CD4-positive, alpha-beta memory T cell (primary cell): Measurements from ENCODE around the gene UGT1A7. TPM values are rescaled to one million over a fixed set of nuclear protein-coding genes. Genes with fewer than 3 reads are reported as not detected.

Experiments used
- CTCF ChIA-PET: fragments of 350-600 bp; sonication (Branson Sonifier 250); formaldehyde crosslinking; loops from one replicate; lab custom pipeline; 2021; ENCODE audit warnings: inconsistent platforms; ENCODE audit not compliant: partially characterized antibody; lab: Charles Lee
- POLR2A ChIA-PET: fragments of 350-600 bp; sonication (Branson Sonifier 250); formaldehyde crosslinking; loops from one replicate; lab custom pipeline; 2021; ENCODE audit not compliant: partially characterized antibody; lab: Charles Lee
- DNase-seq, 5 donors: peaks; one replicate each; pipeline versions ENCODE4 v3.0.0 to v3.0.0-alpha.2; 2020 to 2022; ENCODE audit warnings: mixed read lengths in 1 of 5
- H3K27ac ChIP-seq: one replicate; pipeline ENCODE4 v1.7.0; 2013; ENCODE audit warnings: low read depth, low read length
- H3K27me3 ChIP-seq: 2 replicates; pipeline ENCODE4 v1.7.0; 2013; ENCODE audit warnings: mild to moderate bottlenecking, low read length, moderate library complexity; ENCODE audit not compliant: insufficient read depth
- H3K36me3 ChIP-seq: 2 replicates; pipeline ENCODE4 v1.7.0; 2013; ENCODE audit warnings: mild to moderate bottlenecking, low read length, moderate library complexity; ENCODE audit not compliant: insufficient read depth
- H3K4me1 ChIP-seq: 2 replicates; pipeline ENCODE4 v1.7.0; 2013; ENCODE audit warnings: mild to moderate bottlenecking, low read length, moderate library complexity; ENCODE audit not compliant: insufficient read depth
- H3K4me3 ChIP-seq, 2 donors: one replicate each; pipeline ENCODE4 v1.7.0; 2013; ENCODE audit warnings: low read length in 2 of 2, mild to moderate bottlenecking in 1 of 2
- H3K9me3 ChIP-seq, 2 donors: one replicate each; pipeline ENCODE4 v1.7.0; 2013; ENCODE audit warnings: low read length in 2 of 2, control low read depth in 1 of 2; ENCODE audit not compliant: control insufficient read depth in 1 of 2
- H3K27ac Mint-ChIP-seq, 7 donors: one replicate each; pipeline ENCODE4 v1.8.0; 2020 to 2021; ENCODE audit warnings: mixed read lengths in 7 of 7, mild to moderate bottlenecking in 6 of 7, inconsistent platforms in 3 of 7, moderate library complexity in 3 of 7
- H3K27me3 Mint-ChIP-seq, 2 donors: one replicate each; pipeline ENCODE4 v1.8.0; 2020 to 2021; ENCODE audit warnings: mixed read lengths in 2 of 2
- H3K36me3 Mint-ChIP-seq, 2 donors: one replicate each; pipeline ENCODE4 v1.8.0; 2020 to 2021; ENCODE audit warnings: mixed read lengths in 2 of 2, inconsistent platforms in 1 of 2, mild to moderate bottlenecking in 1 of 2
- H3K4me1 Mint-ChIP-seq, 4 donors: one replicate each; pipeline ENCODE4 v1.8.0; 2020 to 2021; ENCODE audit warnings: mixed read lengths in 4 of 4, mild to moderate bottlenecking in 1 of 4
- H3K4me3 Mint-ChIP-seq, 8 donors: one replicate each; pipeline ENCODE4 v1.8.0; 2020 to 2021; ENCODE audit warnings: mixed read lengths in 8 of 8, mild to moderate bottlenecking in 7 of 8, moderate library complexity in 6 of 8, inconsistent platforms in 3 of 8
- H3K9me3 Mint-ChIP-seq, 8 donors: one replicate each; pipeline ENCODE4 v1.8.0; 2020 to 2021; ENCODE audit warnings: mixed read lengths in 8 of 8, mild to moderate bottlenecking in 5 of 8, inconsistent platforms in 3 of 8, moderate library complexity in 1 of 8
- intact Hi-C: fragments of 100-400 bp; cut with micrococcal nuclease; formaldehyde crosslinking; loops from one replicate; pipeline ENCODE4 v1.15.1; 2023
- polyA plus RNA-seq, 2 donors: library from polyadenylated mRNA; unstranded; fragments of 300-500 nt; fragmentation: Illumina TruSeq; gene quantifications; one replicate each; pipeline ENCODE4 v1.2.3, GENCODE V29; 2021
- total RNA-seq, 2 experiments: library from RNA; stranded (reverse); gene quantifications; one replicate each; pipeline ENCODE4 v1.2.3, GENCODE V29; 2021

Gene UGT1A7
- total and polyA plus RNA-seq, 4 experiments from 2014 or later, result not detected

DNA sequence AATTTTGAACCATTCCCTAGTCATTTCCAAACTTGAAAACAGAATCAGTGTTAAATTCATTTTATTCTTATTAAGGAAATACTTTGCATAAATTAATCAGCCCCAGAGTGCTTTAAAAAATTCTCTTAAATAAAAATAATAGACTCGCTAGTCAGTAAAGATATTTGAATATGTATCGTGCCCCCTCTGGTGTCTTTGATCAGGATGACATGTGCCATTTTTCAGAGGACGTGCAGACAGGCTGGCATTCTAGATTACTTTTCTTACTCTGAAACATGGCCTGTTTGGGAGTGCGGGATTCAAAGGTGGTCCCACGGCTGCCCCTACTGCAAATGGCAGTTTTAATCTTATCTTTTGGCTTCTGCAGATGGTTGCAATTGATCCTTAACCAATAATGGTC is 90.9 kb downstream of the UGT1A7 start:
- Mint-ChIP-seq H3K27me3 (peaks cover 10 to 21% of the 10 kb centered on the region in 2 donors), H3K4me3 (no peak overlapping the region), H3K4me1 (no peaks in the 10 kb centered on the region), H3K9me3 (peaks cover 0 to 21% (median 10%) of the 10 kb centered on the region in 8 donors), H3K27ac (no peak overlapping the region), H3K36me3 (peaks cover 0 to 3% of the 10 kb centered on the region in 2 donors)
- H3K9me3 ChIP-seq, result no peaks in the 10 kb centered on the region
- intact Hi-C loops, result no loop called here
- no peaks in the 10 kb centered on the region for H3K36me3 ChIP-seq
- DNase-seq, result no peak
- H3K4me1 ChIP-seq, result no peaks in the 10 kb centered on the region
- H3K4me3 ChIP-seq, result no peak overlapping the region
- POLR2A ChIA-PET, result no interaction called here
- no peaks in the 10 kb centered on the region for H3K27me3 ChIP-seq
- CTCF ChIA-PET, result no interaction called here
- no peak overlapping the region for H3K27ac ChIP-seq

DNA sequence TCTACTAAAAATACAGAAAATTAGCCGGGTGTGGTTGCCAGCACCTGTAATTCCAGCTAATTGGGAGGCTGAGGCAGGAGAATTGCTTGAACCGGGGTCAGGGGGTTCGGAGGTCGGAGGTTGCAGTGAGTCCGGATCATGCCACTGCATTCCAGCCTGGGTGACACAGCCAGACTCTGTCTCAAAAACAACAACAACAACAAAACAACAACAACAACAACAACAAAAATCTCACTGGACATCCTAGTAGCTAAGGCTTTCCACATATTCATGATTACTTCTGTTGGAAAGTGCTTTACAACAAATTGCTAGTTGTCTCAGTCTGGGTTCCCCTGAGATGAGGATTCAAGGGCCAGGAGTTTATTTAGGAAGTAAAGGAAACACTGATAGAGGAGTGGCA is 92.2 kb downstream of the UGT1A7 start:
- intact Hi-C loops, result no loop called here
- Mint-ChIP-seq H3K27me3 (peaks cover 6 to 26% of the 10 kb centered on the region in 2 donors), H3K4me1 (no peaks in the 10 kb centered on the region), H3K36me3 (peaks cover 0 to 7% of the 10 kb centered on the region in 2 donors), H3K9me3 (peaks cover 0 to 25% (median 10%) of the 10 kb centered on the region in 8 donors), H3K27ac (no peak overlapping the region), H3K4me3 (no peak overlapping the region)
- H3K4me1 ChIP-seq, result no peaks in the 10 kb centered on the region
- no peaks in the 10 kb centered on the region for H3K9me3 ChIP-seq
- no peaks in the 10 kb centered on the region for H3K27me3 ChIP-seq
- DNase-seq, result no peak
- no peak overlapping the region for H3K4me3 ChIP-seq
- H3K36me3 ChIP-seq, result no peaks in the 10 kb centered on the region
- ChIA-PET CTCF (no interaction called here), POLR2A (no interaction called here)
- no peak overlapping the region for H3K27ac ChIP-seq

DNA sequence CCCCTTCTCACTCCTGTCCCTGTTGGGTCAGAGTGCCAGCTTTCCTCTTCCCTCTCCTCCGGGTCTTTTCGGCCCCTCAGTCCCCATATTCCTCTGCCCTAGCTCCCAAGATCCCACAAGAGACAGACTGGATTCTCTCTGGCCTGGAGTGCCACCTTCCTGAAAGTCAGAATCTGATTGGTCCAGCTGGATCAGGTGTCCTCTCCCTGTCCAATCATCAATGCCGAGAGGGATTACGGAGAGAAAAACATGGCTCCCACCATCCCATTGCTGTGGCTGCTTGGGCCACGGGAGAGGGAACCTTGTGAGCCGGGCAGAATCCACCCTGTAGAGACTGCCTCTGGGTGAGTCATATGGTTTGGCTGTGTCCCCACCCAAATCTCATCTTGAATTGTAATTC is 93.7 kb downstream of the UGT1A7 start:
- no peak overlapping the region for H3K27ac Mint-ChIP-seq
- H3K9me3 Mint-ChIP-seq, result peaks cover 0 to 25% (median 10%) of the 10 kb centered on the region in 8 donors
- H3K27me3 Mint-ChIP-seq, result peaks cover 9 to 27% of the 10 kb centered on the region in 2 donors
- Histone ChIP-seq H3K27ac (no peak overlapping the region), H3K4me3 (no peak overlapping the region), H3K36me3 (no peaks in the 10 kb centered on the region), H3K9me3 (no peaks in the 10 kb centered on the region), H3K4me1 (no peaks in the 10 kb centered on the region), H3K27me3 (no peaks in the 10 kb centered on the region)
- intact Hi-C loops, result no loop called here
- H3K4me3 Mint-ChIP-seq, result no peak overlapping the region
- CTCF ChIA-PET, result no interaction called here
- POLR2A ChIA-PET, result no interaction called here
- peaks cover 0 to 7% of the 10 kb centered on the region in 2 donors for H3K36me3 Mint-ChIP-seq
- no peaks in the 10 kb centered on the region for H3K4me1 Mint-ChIP-seq
- no peak for DNase-seq

DNA sequence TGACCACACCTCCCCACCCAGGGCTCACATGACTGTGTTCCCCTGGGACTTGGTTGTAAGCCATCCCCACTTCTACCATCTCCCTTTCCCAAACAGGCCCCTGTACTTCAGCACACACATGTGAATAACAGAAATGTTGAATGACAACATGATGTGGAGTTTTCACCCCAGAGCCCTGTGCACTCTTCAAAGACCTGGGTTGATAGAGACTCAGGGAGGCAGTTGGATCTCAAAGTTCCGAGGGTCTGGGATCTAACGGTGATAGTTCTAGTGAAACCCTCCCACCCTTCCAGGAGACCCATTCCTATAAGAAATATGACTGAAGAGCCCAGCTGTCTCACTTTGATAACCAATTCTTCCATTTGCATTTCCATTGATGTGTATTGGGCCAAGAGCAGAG is 96.3 kb downstream of the UGT1A7 start, which contains the start of gene MROH2A:
TSS of gene MROH2A (plus strand) at position 301 of the 400 bp plus-strand sequence. CDS start 1,029 bp downstream, outside the sequence.
- Histone ChIP-seq H3K4me3 (no peak within 1 kb of the TSS), H3K4me1 (no peaks in the 10 kb centered on the region), H3K36me3 (no peaks in the 10 kb centered on the region), H3K27me3 (no peaks in the 10 kb centered on the region), H3K9me3 (no peaks in the 10 kb centered on the region), H3K27ac (no peak within 1 kb of the TSS)
- Mint-ChIP-seq H3K4me1 (peaks cover 0 to 2% (median 0%) of the 10 kb centered on the region in 4 donors), H3K9me3 (peaks cover 3 to 31% (median 10%) of the 10 kb centered on the region in 8 donors), H3K4me3 (no peak within 1 kb of the TSS), H3K27ac (no peak within 1 kb of the TSS), H3K27me3 (peaks cover 13 to 24% of the 10 kb centered on the region in 2 donors), H3K36me3 (peaks cover 0 to 7% of the 10 kb centered on the region in 2 donors)
- ChIA-PET CTCF (no interaction called here), POLR2A (no interaction called here)
- no peak for DNase-seq
- intact Hi-C loops, result no loop called here

DNA sequence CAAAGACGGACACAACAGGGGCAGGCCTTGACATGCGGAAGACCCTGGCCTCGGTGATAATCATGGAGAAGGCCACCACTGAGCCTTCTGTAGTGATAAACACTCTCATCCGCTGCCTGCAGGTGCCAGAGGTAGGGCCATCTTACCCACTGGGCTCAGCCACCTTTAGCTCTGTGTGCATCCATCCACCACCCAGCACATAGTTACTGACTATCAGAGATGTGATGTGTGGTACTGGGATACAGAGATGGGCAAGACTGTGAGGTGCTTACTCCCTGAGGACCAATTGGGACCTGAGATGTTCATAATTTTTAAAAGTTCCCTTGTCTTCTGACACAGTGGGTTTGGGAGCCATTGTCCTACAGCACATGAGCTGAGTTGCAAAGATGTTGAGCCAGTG is 98.0 kb downstream of the UGT1A7 start:
- POLR2A ChIA-PET, result no interaction called here
- no peak overlapping the region for H3K4me3 ChIP-seq

DNA sequence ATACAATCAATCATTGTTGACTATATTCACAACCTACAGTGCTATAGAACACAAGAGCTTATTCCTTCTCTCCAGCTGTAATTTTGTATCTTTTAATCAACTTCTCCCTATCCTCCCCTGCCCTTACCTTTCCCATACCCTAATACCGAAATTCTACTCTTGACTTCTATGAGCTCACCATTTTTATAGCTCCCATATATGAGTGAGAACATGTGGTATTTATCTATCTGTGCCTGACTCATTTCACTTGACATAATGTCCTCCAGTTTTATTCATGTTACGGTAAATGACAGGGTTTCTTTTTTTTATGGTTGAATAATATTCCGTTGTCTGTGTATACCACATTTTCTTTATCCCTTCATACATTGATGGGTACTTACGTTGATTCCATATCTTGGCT is 99.1 kb downstream of the UGT1A7 start:
- H3K4me1 ChIP-seq, result no peaks in the 10 kb centered on the region
- ChIA-PET POLR2A (no interaction called here), CTCF (no interaction called here)
- peaks cover 0 to 6% of the 10 kb centered on the region in 2 donors for H3K36me3 Mint-ChIP-seq
- no peaks in the 10 kb centered on the region for H3K9me3 ChIP-seq
- peaks cover 19 to 21% of the 10 kb centered on the region in 2 donors for H3K27me3 Mint-ChIP-seq
- no peak overlapping the region for H3K4me3 Mint-ChIP-seq
- H3K36me3 ChIP-seq, result no peaks in the 10 kb centered on the region
- H3K4me1 Mint-ChIP-seq, result peaks cover 0 to 2% (median 0%) of the 10 kb centered on the region in 4 donors
- no peak for DNase-seq
- intact Hi-C loops, result no loop called here
- H3K27ac ChIP-seq, result no peak overlapping the region
- H3K4me3 ChIP-seq, result no peak overlapping the region
- peaks cover 2 to 25% (median 10%) of the 10 kb centered on the region in 8 donors for H3K9me3 Mint-ChIP-seq
- H3K27me3 ChIP-seq, result no peaks in the 10 kb centered on the region
- no peak overlapping the region for H3K27ac Mint-ChIP-seq

More for the DNA sequence above, 98.0 kb downstream of the UGT1A7 start:
- Histone ChIP-seq H3K9me3 (no peaks in the 10 kb centered on the region), H3K36me3 (no peaks in the 10 kb centered on the region), H3K27ac (no peak overlapping the region), H3K27me3 (no peaks in the 10 kb centered on the region), H3K4me1 (no peaks in the 10 kb centered on the region)
- no peak overlapping the region for H3K4me3 Mint-ChIP-seq
- CTCF ChIA-PET, result no interaction called here
- H3K27me3 Mint-ChIP-seq, result peaks cover 17 to 24% of the 10 kb centered on the region in 2 donors
- DNase-seq, result no peak
- peaks cover 3 to 31% (median 10%) of the 10 kb centered on the region in 8 donors for H3K9me3 Mint-ChIP-seq
- H3K36me3 Mint-ChIP-seq, result peaks cover 0 to 7% of the 10 kb centered on the region in 2 donors
- H3K27ac Mint-ChIP-seq, result no peak overlapping the region
- peaks cover 0 to 2% (median 0%) of the 10 kb centered on the region in 4 donors for H3K4me1 Mint-ChIP-seq
- intact Hi-C loops, result no loop called here

DNA sequence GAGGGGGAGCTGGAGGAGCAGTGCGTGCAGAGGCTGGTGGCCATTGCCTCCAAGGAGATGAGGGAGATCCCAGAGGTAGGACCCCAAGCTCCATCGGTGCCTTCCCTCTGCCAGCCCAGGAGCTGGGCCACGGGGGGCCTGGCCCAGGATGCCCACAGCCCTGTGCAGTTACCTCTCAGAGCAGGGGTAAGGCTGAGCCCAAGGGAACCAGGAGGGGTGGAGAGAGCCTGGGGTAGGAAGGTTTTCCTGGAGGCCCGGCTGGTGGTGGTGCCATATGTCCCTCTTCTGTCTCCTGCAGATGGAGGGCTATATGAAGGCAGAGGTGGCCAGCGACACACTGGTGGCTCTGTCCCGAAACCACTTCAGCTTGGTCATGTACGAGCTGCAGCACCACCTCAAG is 107.9 kb downstream of the UGT1A7 start:
- no peaks in the 10 kb centered on the region for H3K36me3 ChIP-seq
- ChIA-PET POLR2A (no interaction called here), CTCF (no interaction called here)
- H3K27ac Mint-ChIP-seq, result no peak overlapping the region
- H3K27me3 ChIP-seq, result no peaks in the 10 kb centered on the region
- no peaks in the 10 kb centered on the region for H3K9me3 ChIP-seq
- H3K9me3 Mint-ChIP-seq, result peaks cover 0 to 9% (median 2%) of the 10 kb centered on the region in 8 donors
- H3K36me3 Mint-ChIP-seq, result no peaks in the 10 kb centered on the region
- intact Hi-C loops, result no loop called here
- no peak overlapping the region for H3K4me3 Mint-ChIP-seq
- peaks cover 6 to 11% of the 10 kb centered on the region in 2 donors for H3K27me3 Mint-ChIP-seq
- peaks cover 0 to 4% (median under 1%) of the 10 kb centered on the region in 4 donors for H3K4me1 Mint-ChIP-seq
- DNase-seq, result no peak
- H3K4me1 ChIP-seq, result no peaks in the 10 kb centered on the region
- no peak overlapping the region for H3K4me3 ChIP-seq
- H3K27ac ChIP-seq, result no peak overlapping the region
